AG09319 (cell line): ENCODE data around the gene TMEM213.

ENCODE experiments used
- DNase-seq: peaks from one replicate; pipeline ENCODE4 v3.0.0-alpha.2; 2010; ENCODE audit warnings: low read depth; ENCODE audit errors: extremely low read depth
- CTCF ChIP-seq: IDR thresholded peaks from 2 replicates; pipeline ENCODE4 v1.5.1; 2011; ENCODE audit warnings: low read depth, mild to moderate bottlenecking, inconsistent platforms, low read length, moderate library complexity

The TMEM213 gene

GRCh38 chr7:138753610-138754009, 44.2 kb upstream of the TMEM213 start:
- no peak for TF ChIP-seq CTCF
- DNase-seq = no peak

DNA sequence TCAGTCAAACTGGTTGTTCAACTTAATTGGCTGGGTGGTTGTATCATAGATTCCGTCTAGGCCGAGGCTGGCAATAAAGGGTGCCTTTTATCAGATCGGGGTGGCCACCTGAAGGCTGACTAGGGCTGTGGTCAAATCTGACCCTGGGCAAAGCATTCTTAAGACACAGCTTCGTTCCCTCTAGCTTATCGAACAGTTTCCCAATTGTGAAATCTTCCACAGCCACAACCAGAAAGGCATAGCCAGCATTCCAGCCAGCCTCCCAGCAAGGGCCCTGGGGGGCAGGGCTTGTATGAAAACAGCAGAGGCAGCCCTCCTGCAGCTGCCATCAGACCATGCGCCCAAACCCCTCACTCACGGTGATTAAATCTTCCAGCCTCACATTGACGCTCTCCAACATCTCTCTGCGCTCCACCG, 42.5 kb upstream of the TMEM213 start:
- DNase-seq = no peak
- no peak for TF ChIP-seq CTCF

GRCh38 chr7:138755842-138756590, 41.8 kb upstream of the TMEM213 start:
- DNase-seq = no peak
- no peak for TF ChIP-seq CTCF

DNA sequence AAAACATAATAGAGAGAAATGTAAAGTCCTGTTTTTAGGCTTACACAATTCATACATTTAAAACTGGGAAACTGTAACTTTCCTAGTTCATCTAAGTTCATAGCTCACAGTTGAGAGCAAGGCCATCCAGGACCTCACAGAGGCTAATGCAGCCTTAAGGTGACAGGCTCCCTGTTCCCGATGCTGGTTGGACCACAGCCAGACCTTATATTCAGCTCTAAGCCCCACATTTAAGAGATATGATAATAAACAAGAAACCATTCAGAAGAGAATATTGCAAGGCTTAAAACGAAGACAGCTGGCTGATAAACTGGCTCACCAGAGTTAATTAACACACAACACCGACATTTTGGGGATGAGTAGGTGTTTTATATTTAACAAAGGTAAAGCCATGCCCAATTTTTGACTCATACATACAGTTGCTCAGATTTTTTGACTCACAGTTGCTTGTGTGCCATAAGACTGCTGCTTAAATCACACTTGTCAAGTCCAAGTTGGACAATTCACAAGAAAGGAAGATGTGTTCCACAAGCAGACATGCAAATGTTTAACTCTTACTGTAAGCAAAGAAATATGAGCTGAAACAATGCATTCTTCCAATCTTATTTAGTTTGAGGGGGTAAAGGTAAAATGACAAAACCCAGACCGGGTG, 41.1 kb upstream of the TMEM213 start:
- no peak for DNase-seq

GRCh38 chr7:138768241-138768640, 29.6 kb upstream of the TMEM213 start:
- no peak for DNase-seq
- no peak for TF ChIP-seq CTCF

More for the DNA sequence above, 41.1 kb upstream of the TMEM213 start:
- no peak for TF ChIP-seq CTCF

DNA sequence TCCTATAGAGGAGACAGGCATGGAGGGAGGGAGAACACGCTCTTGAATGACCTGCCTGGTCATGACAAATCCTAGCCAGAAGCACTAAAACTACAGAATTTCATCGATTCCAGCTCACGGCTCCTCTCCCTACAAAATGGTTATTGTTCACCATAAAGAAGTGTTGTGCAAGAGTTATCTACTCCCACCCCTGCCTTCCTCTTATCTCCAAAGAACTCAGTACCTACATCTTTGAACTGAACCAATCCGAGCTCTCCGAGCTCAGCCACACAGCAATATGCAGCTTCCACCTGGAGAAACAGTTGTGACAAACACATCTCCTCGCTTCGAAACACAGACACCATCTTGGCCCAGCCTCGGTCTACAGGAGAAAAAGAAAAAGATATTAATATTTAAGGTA, 26.9 kb upstream of the TMEM213 start:
- DNase-seq = no peak
- TF ChIP-seq CTCF = no peak

- DNase-seq = no peak
- no peak for TF ChIP-seq CTCF
Measured at GRCh38 chr7:138773176-138773575, 24.6 kb upstream of the TMEM213 start.
